Ishikawa (cell line): ENCODE measurements around the gene DNAH9.

Experiments
- CREB1 ChIP-seq: IDR thresholded peaks from 2 replicates; pipeline ENCODE4 v1.6.1; 2012; ENCODE audit warnings: low read depth
- EGR1 ChIP-seq: IDR thresholded peaks from 2 replicates; pipeline ENCODE4 v1.6.1; 2012
- EP300 ChIP-seq: IDR thresholded peaks from 2 replicates; pipeline ENCODE4 v1.6.1; 2012; ENCODE audit warnings: borderline replicate concordance
- FOXM1 ChIP-seq: IDR thresholded peaks from 2 replicates; pipeline ENCODE4 v1.6.1; 2012; ENCODE audit warnings: low read depth, borderline replicate concordance
- REST ChIP-seq: IDR thresholded peaks from 2 replicates; pipeline ENCODE4 v1.6.1; 2012; ENCODE audit warnings: low read depth, mild to moderate bottlenecking
- TAF1 ChIP-seq: IDR thresholded peaks from 2 replicates; pipeline ENCODE4 v1.6.1; 2012; ENCODE audit warnings: low read depth, mild to moderate bottlenecking
- TCF12 ChIP-seq: IDR thresholded peaks from 2 replicates; pipeline ENCODE4 v1.6.1; 2012; ENCODE audit warnings: low read depth
- TEAD4 ChIP-seq: IDR thresholded peaks from 2 replicates; pipeline ENCODE4 v1.6.1; 2012
- YY1 ChIP-seq: IDR thresholded peaks from 2 replicates; pipeline ENCODE4 v1.6.1; 2012; ENCODE audit warnings: low read depth
- TF ChIP-seq, protein P1 (sequence below): IDR thresholded peaks from 2 replicates; pipeline ENCODE4 v1.6.1; 2012
- TF ChIP-seq, protein P2 (sequence below): IDR thresholded peaks from 2 replicates; pipeline ENCODE4 v1.6.1; 2012

DNA sequence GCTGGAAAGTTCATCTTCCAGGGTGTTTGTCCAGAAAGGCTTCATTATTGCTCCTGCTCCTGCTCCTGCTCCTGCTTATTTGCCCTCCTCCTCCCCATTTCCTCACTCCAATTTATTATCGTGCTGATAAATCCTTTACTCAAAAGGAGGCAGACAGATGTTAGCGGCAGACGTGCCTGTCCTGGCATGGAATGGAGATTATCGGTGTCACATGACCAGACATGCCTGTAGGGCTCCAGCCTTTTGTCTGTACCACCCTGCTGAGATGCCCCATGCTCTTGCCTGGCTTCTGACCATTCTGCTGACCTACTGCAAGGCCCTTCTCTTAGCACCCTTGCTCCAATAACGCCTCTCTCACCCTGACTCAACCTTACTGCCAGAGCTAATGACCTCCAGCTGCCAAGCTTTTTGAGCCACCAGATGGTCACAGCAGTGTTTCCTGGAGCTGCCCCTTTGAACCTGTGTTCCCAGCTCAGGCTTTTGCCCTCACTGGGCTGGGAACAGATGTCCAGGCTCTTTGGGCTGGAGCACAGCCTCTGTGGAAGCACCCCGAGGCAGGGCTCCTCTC is 12.8 kb downstream of the DNAH9 start:
- TF ChIP-seq, protein P1, sequence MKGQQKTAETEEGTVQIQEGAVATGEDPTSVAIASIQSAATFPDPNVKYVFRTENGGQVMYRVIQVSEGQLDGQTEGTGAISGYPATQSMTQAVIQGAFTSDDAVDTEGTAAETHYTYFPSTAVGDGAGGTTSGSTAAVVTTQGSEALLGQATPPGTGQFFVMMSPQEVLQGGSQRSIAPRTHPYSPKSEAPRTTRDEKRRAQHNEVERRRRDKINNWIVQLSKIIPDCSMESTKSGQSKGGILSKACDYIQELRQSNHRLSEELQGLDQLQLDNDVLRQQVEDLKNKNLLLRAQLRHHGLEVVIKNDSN: no peak
- TF ChIP-seq YY1 (no peak), TEAD4 (no peak), EP300 (no peak), TCF12 (no peak), FOXM1 (no peak), CREB1 (no peak), EGR1 (no peak), REST (no peak), TAF1 (no peak)
- TF ChIP-seq, protein P2, sequence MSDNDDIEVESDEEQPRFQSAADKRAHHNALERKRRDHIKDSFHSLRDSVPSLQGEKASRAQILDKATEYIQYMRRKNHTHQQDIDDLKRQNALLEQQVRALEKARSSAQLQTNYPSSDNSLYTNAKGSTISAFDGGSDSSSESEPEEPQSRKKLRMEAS: no peak
